K562 treated with DMSO at 1 percent for 12 hours (cell line): ENCODE data around the gene PRR23E. TPM values are rescaled to one million over a fixed set of nuclear protein-coding genes. Genes with fewer than 3 reads are reported as not detected.

Source experiments
- total RNA-seq: library from RNA; unstranded; fragments of 300-600 nt; gene quantifications from 2 replicates; pipeline ENCODE4 v1.2.3, GENCODE V29; 2022; ENCODE audit not compliant: insufficient read depth

The PRR23E gene
- not detected in 2 replicates for total RNA-seq

GRCh38 chr3:127192576-127193232 lies at the start of gene PRR23E:
Gene PRR23E, plus strand, starts transcription at chr3:127193131. Its CDS starts 3,555 bp downstream, at chr3:127196686.

Other genes with a start within 250 kb of the PRR23E start
- 15.0 and 51.8 TPM in 2 replicates for gene PLXNA1, start 210.0 kb upstream of the PRR23E start, total RNA-seq
- 0.96 TPM in 1 of 2 replicates, not detected in the other for gene PRR20G, start 94.9 kb downstream of the PRR23E start, total RNA-seq